NCI-H524 (cell line): ENCODE measurements around the gene PPM1J.
"Not testable (repeated sequence)": the region's sequence is repeated elsewhere in the genome, so short reads cannot be mapped to it uniquely, and the experiment has no call there.

Source experiments
- DNase-seq, 2 experiments: peaks; one replicate each; lab custom pipeline; 2025; lab: John Stamatoyannopoulos, UW

Gene PPM1J, protein sequence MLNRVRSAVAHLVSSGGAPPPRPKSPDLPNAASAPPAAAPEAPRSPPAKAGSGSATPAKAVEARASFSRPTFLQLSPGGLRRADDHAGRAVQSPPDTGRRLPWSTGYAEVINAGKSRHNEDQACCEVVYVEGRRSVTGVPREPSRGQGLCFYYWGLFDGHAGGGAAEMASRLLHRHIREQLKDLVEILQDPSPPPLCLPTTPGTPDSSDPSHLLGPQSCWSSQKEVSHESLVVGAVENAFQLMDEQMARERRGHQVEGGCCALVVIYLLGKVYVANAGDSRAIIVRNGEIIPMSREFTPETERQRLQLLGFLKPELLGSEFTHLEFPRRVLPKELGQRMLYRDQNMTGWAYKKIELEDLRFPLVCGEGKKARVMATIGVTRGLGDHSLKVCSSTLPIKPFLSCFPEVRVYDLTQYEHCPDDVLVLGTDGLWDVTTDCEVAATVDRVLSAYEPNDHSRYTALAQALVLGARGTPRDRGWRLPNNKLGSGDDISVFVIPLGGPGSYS

GRCh38 chr1:112715264-112716053, at the start of gene PPM1J:
Gene PPM1J (minus strand): TSS chr1:112715332. CDS start chr1:112715301, 31 bp downstream.
- DNase-seq, result peak; percentile 33 to 73

DNA sequence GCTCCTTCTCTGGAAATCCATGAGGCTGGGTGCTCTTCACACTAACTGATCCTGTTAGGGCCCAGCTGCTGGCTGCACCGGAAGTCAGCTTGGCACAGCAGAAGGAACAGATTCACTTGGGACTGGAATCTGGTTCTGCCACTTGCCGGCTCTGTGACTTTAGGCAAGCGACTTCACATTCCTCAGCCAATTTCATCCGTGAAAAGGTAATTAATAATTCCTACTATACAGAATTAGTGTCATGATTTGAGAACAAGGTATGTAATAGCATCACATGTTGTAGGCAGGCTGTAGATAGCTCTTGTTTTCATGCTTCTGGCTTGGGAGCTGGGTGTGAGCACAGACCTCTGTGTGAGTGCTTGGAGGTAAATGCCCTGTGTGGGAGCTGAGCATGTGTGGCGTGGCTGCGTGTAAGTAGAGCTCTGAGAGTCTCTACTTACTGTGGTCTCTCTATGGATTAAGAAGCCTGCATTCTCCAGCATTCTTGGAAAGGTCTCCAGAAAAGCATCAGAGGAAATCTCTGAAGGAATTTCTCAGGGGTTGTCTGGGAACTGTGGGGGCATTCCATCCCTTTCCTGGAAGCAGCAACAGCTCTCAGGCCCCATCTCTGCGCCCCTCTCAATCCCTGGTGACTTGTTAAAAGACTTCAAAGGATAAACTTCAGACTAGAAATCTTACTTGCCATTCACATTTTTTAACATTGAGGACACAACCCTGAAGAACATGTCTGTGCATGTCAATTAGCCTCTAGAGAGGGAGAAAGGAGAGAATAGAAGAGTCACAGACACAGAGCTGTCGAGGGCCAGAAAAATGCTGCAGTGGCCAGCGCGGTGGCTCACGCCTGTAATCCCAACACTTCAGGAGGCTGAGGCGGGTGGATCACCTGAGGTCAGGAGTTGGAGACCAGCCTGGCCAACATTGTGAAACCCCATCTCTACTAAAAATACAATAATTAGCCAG, 47.7 kb upstream of the PPM1J start:
- DNase-seq, result peak; percentile 51 to 87

DNA sequence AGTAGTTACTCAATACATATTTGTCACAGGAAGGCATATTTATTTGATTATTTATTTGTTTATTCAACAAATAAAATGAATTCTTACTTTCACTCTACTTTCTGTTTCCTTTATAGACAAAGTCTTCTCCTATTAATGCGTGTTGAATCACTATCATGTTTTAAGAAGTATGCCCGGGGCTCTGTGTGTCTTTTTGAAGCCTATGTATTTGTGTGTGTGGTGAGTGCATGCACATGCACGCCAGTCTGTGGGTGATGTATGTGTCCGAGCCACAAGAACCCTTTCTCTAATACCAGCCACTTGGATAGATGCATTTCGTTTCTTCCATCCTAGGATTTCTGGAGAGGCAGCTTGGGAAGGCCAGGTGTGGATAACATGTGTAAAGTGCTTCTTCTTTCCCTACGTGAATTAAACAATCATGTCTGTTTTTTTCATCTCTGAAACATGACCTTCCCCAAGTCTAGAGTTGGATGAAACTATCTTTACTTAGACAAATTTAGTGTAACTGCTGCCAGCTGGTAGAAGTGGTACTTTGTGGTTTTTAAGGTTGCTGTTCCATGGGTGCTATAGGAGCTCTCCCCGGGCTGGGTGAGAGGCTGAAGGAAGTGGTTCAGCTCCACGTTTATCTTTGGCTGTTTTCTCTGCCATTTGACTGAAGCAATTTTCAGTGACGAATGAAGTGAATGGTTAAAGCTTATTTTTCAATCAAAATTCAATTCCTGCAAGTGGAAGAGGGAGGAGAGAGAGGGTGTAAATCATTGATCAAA, 46.8 kb upstream of the PPM1J start:
- peak in 1 of 2 experiments; percentile 63 for DNase-seq

- DNase-seq, result no peak
Observed at GRCh38 chr1:112759228-112759627, 44.1 kb upstream of the PPM1J start.

DNA sequence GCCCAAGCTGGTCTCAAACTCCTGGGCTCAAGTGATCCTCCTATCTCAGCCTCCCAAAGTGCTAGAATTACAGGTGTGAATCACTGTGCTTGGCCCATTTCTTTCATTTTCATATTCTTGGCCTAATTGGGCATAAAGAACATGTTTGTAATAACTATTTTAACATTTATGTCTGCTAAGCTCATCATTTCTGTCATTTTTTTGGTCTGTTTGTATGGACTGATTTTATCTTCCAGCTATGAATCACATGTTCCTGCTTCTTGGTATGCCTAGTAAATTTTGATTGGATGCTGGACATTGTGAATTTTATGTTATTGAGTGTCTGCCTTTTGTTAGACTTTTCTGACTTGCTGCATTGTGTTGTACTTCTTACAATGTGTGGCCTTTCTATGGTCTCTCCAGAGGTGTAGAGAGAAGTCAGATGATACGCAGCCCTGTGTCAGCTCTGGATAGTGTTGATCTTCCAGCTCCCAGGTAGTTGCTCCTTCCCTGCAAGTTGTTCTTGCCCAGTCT, 39.0 kb upstream of the PPM1J start:
- DNase-seq, result no peak

DNA sequence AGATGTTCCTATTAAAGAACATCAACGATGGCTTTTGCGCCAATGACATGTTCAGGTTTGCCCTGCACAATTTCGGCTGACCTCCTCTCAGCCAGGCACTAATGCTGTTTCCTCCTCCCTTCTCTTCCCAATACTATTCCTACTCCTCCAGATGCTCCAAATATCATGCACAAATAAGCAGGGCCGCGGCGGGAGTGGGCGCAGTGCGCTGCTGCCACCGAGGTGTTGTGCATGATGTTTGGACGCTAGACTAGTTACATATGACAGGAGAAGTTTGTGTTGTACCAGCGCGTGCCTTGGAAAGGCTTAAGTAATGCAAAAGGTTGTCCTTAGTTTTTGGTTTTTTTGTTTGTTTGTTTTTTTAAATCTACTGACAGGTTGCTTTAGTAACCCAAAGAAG, 33.3 kb upstream of the PPM1J start:
- DNase-seq, result no peak

GRCh38 chr1:112744009-112744578, 29.0 kb upstream of the PPM1J start:
- peak in 1 of 2 experiments; percentile 56 for DNase-seq

GRCh38 chr1:112743174-112744008, 28.3 kb upstream of the PPM1J start:
- DNase-seq, result no peak

DNA sequence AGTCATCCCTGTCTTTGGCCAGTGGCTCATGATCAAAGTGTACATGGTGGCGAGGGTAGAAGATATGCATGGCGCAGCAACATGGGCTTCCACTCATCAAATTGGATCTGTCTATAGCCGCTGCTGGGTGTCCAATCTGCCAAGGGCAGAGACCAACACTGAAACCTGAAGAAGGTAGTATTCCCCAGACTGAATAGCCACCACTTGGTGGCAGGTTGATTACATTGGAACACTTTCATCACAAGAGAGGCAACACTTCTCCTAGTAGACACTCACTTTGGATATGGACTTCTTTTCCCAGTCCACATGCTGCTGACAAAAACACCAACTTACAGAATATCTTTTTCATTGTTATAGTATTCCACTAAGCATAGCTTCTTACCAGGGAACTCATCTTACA, 22.4 kb upstream of the PPM1J start:
- DNase-seq, result no peak

GRCh38 chr1:112735752-112736151, 20.6 kb upstream of the PPM1J start:
- DNase-seq, result no peak

GRCh38 chr1:112731451-112731850, 16.3 kb upstream of the PPM1J start:
- no peak for DNase-seq

DNA sequence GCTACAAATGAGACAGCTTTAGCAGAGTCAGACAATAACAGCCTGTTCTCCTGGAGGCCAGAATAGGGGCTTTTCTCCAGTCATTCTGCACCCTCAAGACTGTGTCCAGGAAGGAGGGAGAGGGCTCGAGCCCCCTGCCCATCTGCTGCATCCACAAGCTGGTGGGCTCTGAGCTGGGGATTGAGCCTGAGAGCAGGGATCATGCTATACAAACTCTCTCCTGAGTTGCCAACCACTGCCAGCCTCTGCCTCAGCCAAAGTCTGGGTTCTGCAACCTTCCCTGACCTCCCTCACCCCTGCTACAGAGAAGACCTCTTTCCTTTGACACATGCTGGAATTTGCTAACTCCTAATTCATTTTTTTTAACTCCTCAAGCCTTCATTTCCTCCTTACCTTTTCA, 14.8 kb upstream of the PPM1J start:
- DNase-seq, result peak; percentile 69 to 94

DNA sequence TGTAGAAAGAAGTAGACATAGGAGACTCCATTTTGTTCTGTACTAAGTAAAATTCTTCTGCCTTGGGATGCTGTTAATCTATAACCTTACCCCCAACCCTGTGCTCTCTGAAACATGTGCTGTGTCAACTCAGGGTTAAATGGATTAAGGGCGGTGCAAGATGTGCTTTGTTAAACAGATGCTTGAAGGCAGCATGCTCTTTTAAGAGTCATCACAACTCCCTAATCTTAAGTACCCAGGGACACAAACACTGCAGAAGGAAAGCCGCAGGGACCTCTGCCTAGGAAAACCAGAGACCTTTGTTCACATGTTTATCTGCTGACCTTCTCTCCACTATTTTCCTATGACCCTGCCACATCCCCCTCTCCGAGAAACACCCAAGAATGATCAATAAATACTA, 13.9 kb upstream of the PPM1J start:
- peak; percentile 42 to 78 for DNase-seq

DNA sequence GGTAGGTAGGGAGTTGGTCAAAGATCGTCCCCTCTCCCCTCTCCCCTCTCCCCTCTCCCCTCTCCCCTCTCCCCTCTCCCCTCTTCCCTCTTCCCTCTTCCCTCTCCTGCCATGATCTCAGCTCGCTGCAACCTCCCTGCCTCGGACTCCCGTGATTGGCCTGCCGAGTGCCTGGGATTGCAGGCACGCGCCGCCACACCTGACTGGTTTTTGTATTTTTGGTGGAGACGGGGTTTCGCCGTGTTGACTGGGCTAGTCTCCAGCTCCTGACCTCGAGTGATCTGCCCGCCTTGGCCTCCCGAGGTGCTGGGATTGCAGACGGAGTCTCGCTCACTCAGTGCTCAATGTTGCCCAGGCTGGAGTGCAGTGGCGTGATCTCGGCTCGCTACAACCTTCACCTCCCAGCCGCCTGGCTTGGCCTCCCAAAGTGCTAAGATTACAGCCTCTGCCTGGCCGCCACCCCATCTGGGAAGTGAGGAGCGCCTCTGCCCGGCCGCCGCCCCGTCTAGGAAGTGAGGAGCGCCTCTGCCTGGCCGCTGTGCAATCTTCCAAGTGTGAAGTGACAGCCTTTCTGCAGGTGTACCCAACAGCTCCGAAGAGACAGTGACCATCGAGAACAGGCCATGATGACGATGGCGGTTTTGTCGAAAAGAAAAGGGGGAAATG, 13.3 kb upstream of the PPM1J start:
- not testable (repeated sequence) for DNase-seq

GRCh38 chr1:112727716-112728115, 12.6 kb upstream of the PPM1J start:
- no peak for DNase-seq

DNA sequence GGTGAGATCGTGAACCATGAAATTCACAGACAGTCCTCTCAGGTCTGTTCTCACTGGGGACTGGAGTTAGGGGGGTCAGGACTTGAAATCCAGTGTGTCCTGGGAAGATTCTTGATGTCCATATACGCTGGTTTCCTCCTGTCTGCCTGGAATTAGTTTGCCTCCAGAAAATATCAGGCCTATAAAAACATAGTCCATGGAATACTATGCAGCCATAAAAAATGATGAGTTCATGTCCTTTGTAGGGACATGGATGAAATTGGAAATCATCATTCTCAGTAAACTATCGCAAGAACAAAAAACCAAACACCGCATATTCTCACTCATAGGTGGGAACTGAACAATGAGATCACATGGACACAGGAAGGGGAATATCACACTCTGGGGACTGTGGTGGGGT, 9.1 kb upstream of the PPM1J start:
- DNase-seq, result not testable (repeated sequence)

- DNase-seq, result no peak
Observed at GRCh38 chr1:112723511-112723839, 8.3 kb upstream of the PPM1J start.

DNA sequence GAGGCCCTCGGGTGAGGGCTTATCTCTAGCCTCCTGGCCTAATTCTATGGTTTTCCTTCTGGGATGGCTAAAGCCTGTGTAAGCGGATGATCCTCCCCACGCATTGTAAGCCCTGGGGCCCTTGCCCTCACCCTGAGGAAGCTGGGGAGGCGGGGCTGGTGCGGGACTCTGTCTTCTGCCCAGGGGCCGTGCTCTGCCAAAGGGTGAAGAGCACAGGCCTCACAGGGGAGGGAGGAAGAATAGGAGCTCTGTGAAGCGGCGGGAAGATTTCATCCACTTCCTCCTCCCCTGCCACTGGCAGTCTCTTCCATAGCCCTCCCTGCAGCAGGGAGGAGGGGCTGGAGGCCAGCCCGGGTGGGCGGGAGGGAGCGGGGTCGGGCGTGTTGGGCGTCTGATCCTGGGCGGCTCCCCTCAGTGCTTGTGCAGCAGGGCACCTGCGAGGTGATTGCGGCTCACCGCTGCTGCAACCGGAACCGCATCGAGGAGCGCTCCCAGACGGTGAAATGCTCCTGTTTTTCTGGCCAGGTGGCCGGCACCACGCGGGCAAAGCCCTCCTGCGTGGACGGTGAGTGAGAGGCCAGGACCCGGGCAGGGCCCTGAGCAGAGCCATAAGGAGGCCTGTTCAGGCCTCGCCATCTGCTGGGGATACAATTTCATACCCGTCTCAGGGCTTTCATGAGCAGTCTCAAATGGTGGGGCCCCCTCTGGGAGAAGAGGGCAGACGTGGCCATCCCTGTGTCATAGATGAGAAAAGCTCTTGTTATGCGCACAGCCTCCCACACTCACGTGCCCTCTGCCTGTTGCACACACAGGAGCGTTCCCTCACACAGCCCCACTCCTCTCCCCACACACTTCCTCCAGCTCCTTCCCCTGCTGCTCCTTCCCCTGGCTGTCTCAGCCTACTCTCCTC, 7.7 kb upstream of the PPM1J start:
- peak; percentile 68 to 90 for DNase-seq
